Type B pancreatic cell (in vitro differentiated cells): ENCODE data around the gene CGB3. TPM values are rescaled to one million over a fixed set of nuclear protein-coding genes. Genes with fewer than 3 reads are reported as not detected.

Source experiments
- DNase-seq: peaks from one replicate; pipeline ENCODE4 v3.0.0; 2021; ENCODE audit warnings: mixed read lengths; ENCODE audit not compliant: unreplicated experiment; ENCODE audit errors: extremely low spot score
- H3K27ac Mint-ChIP-seq: 2 replicates; pipeline ENCODE4 v1.8.0; 2021; ENCODE audit warnings: mild to moderate bottlenecking, mixed read lengths
- H3K27me3 Mint-ChIP-seq: 2 replicates; pipeline ENCODE4 v1.8.0; 2021; ENCODE audit warnings: mixed read lengths
- H3K36me3 Mint-ChIP-seq: 2 replicates; pipeline ENCODE4 v1.8.0; 2021; ENCODE audit warnings: mixed read lengths
- H3K4me1 Mint-ChIP-seq: one replicate; pipeline ENCODE4 v1.8.0; 2021; ENCODE audit warnings: mixed read lengths; ENCODE audit not compliant: unreplicated experiment
- H3K4me3 Mint-ChIP-seq: 2 replicates; pipeline ENCODE4 v1.8.0; 2021; ENCODE audit warnings: mild to moderate bottlenecking, mixed read lengths
- H3K9me3 Mint-ChIP-seq: 2 replicates; pipeline ENCODE4 v1.8.0; 2021; ENCODE audit warnings: mixed read lengths
- CTCF ChIP-seq: fragments of 200-600 bp; sonication (generic); conservative IDR thresholded peaks from 2 replicates; pipeline ENCODE4 v1.5.0; 2021; ENCODE audit warnings: antibody characterized with exemption, mild to moderate bottlenecking
- microRNA-seq: library from miRNA; unstranded; fragments of <30 nt; microRNA quantifications from one replicate; pipeline ENCODE4, GENCODE V29; 2020
- total RNA-seq: library from RNA; stranded (reverse); gene quantifications from 2 replicates; pipeline ENCODE4 v1.2.1, GENCODE V29; 2021; ENCODE audit warnings: low replicate concordance

Gene CGB3
- total RNA-seq, 1 donor from 2014 or later: not detected

- Mint-ChIP-seq H3K27me3 (no peaks in the 10 kb centered on the region), H3K27ac (no peak overlapping the region), H3K4me1 (peaks cover 5% of the 10 kb centered on the region), H3K9me3 (no peaks in the 10 kb centered on the region), H3K4me3 (no peak overlapping the region), H3K36me3 (peaks cover 16% of the 10 kb centered on the region)
- TF ChIP-seq CTCF: no peak
- DNase-seq: no peak
Observed at GRCh38 chr19:48977061-48977460, 47.1 kb downstream of the CGB3 start.

DNA sequence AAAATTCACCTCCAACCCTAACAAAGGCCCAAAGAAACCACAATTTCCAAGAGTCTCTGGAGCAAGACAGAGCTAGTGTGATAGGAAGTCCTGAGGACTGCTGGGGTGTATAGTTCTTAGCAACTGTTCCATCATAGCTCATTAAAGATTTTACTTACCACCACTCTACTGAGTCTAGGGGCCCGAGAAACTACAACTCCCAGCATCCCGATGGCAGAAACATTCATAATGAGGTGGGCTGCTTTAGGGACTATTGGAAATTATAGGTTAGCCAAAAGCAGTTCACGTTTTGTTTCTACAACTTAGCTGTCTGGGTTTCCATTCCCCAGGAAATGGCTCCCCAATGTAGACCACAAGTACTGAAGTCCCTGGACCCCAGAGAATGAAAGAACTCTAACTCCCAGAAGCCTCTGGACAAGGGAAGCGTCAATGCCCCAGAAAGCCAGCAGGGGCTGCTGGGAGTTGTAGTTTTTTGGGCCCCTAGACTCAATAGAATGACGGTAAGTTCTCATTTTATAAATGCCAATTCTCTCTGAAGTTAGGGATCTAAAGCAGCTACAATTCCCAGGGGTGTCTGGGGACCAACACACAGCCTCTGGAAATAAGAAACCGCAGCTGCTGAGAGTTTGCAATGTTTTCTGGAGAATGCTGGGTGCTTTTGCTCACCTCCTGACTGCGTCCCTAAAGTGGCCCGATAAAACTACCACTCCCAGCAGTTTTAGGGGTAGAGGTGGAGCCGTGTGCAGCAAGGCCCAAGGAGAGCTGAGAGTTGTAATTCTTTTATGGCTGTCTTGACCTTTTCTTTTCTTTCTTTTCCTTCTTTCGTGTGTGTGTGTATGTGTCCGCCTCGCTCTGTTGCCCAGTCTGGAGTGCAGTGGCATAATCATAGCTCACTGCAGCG lies 47.9 kb downstream of the CGB3 start:
- H3K27ac Mint-ChIP-seq: no peak overlapping the region
- H3K4me1 Mint-ChIP-seq: peaks cover 5% of the 10 kb centered on the region
- no peaks in the 10 kb centered on the region for H3K27me3 Mint-ChIP-seq
- H3K9me3 Mint-ChIP-seq: no peaks in the 10 kb centered on the region
- H3K4me3 Mint-ChIP-seq: no peak overlapping the region
- TF ChIP-seq CTCF: no peak
- peaks cover 15% of the 10 kb centered on the region for H3K36me3 Mint-ChIP-seq
- no peak for DNase-seq

Small RNAs within 50 kb of the gene (microRNA-seq; reads per million reads assigned to microRNA genes)
- not detected for gene MIR6798

Other genes with a start within 250 kb of the CGB3 start
- gene BCAT2, start 213.3 kb downstream of the CGB3 start, total RNA-seq: 52.8 and 73.3 TPM in 2 replicates
- gene HSD17B14, start 187.8 kb downstream of the CGB3 start, total RNA-seq: 9.4 and 12.9 TPM in 2 replicates
- gene PLEKHA4, start 155.7 kb downstream of the CGB3 start, total RNA-seq: 15.8 and 45.4 TPM in 2 replicates
- 57.5 and 161 TPM in 2 replicates for gene PPP1R15A, start 151.9 kb downstream of the CGB3 start, total RNA-seq
- gene TULP2, start 125.6 kb downstream of the CGB3 start, total RNA-seq: not detected in 2 replicates
- gene NUCB1, start 124.0 kb downstream of the CGB3 start, total RNA-seq: 202 and 205 TPM in 2 replicates
- 1.4 and 3.4 TPM in 2 replicates for gene DHDH, start 90.6 kb downstream of the CGB3 start, total RNA-seq
- gene BAX, start 69.5 kb downstream of the CGB3 start, total RNA-seq: 161 and 201 TPM in 2 replicates
- 1,657 and 2,039 TPM in 2 replicates for gene FTL, start 59.0 kb downstream of the CGB3 start, total RNA-seq
- gene GYS1, start 31.0 kb downstream of the CGB3 start, total RNA-seq: 62.1 and 64.8 TPM in 2 replicates
- 72.6 and 99.5 TPM in 2 replicates for gene RUVBL2, start 30.4 kb downstream of the CGB3 start, total RNA-seq
- not detected in 2 replicates for gene LHB, start 7.2 kb downstream of the CGB3 start, total RNA-seq
- not detected in 2 replicates for gene CGB2, start 7.6 kb upstream of the CGB3 start, total RNA-seq
- not detected in 2 replicates for gene CGB1, start 12.6 kb upstream of the CGB3 start, total RNA-seq
- gene CGB5, start 19.5 kb upstream of the CGB3 start, total RNA-seq: 6.7 TPM in 1 of 2 replicates, not detected in the other
- gene CGB8, start 24.8 kb upstream of the CGB3 start, total RNA-seq: 9.4 TPM in 1 of 2 replicates, not detected in the other
- 1.9 and 3.6 TPM in 2 replicates for gene CGB7, start 33.4 kb upstream of the CGB3 start, total RNA-seq
- 3.9 and 5.2 TPM in 2 replicates for gene NTF4, start 40.5 kb upstream of the CGB3 start, total RNA-seq
- not detected in 2 replicates for gene KCNA7, start 48.4 kb upstream of the CGB3 start, total RNA-seq
- 205 and 296 TPM in 2 replicates for gene SNRNP70, start 61.1 kb upstream of the CGB3 start, total RNA-seq
- 10.6 TPM in 2 replicates for gene LIN7B, start 90.0 kb upstream of the CGB3 start, total RNA-seq
- 2.3 and 2.6 TPM in 2 replicates for gene C19orf73, start 94.8 kb upstream of the CGB3 start, total RNA-seq
- 15.2 and 17.8 TPM in 2 replicates for gene PPFIA3, start 95.2 kb upstream of the CGB3 start, total RNA-seq
- 3.2 TPM in 1 of 2 replicates, not detected in the other for gene HRC, start 131.1 kb upstream of the CGB3 start, total RNA-seq
- 33.1 and 41.5 TPM in 2 replicates for gene TRPM4, start 133.5 kb upstream of the CGB3 start, total RNA-seq